Lung (tissue), 12 donors: Measurements from ENCODE around the gene EFNA3. TPM values are rescaled to one million over a fixed set of nuclear protein-coding genes. Genes with fewer than 3 reads are reported as not detected.

Source experiments
- ATAC-seq: fragments of 200-7000 bp; cut with Tn5 transposase; one replicate; pipeline ENCODE4 v1.9.1; 2020; ENCODE audit warnings: moderate number of reproducible peaks; ENCODE audit not compliant: insufficient read depth, low FRiP score
- DNase-seq, 3 donors: peaks; one replicate each; pipeline ENCODE4 v3.0.0-alpha.2; 2013 to 2017
- H3K27ac ChIP-seq, 2 donors: one replicate each; pipeline ENCODE4 v1.5.1; 2013; ENCODE audit warnings: mild to moderate bottlenecking in 2 of 2, moderate library complexity in 2 of 2, control low read depth in 1 of 2, inconsistent platforms in 1 of 2, low read depth in 1 of 2, low read length in 1 of 2
- H3K27me3 ChIP-seq, 3 donors: one replicate each; pipeline ENCODE4 v1.5.1; 2013; ENCODE audit warnings: low read length in 2 of 3; ENCODE audit not compliant: control insufficient read depth in 3 of 3, insufficient read depth in 3 of 3
- H3K36me3 ChIP-seq, 4 donors: one replicate each; pipeline ENCODE4 v1.5.1; 2013; ENCODE audit warnings: low read length in 4 of 4, mild to moderate bottlenecking in 1 of 4, moderate library complexity in 1 of 4; ENCODE audit not compliant: control insufficient read depth in 4 of 4, insufficient read depth in 4 of 4
- H3K4me1 ChIP-seq, 5 donors: one replicate each; pipeline ENCODE4 v1.5.1; 2013; ENCODE audit warnings: low read length in 5 of 5, mild to moderate bottlenecking in 2 of 5, moderate library complexity in 1 of 5; ENCODE audit not compliant: control insufficient read depth in 5 of 5, insufficient read depth in 5 of 5
- H3K4me3 ChIP-seq: one replicate; pipeline ENCODE4 v1.5.1; 2013; ENCODE audit warnings: mild to moderate bottlenecking, control low read depth, moderate library complexity
- H3K9ac ChIP-seq, 2 donors: one replicate each; pipeline ENCODE4 v1.5.1; 2013; ENCODE audit warnings: low read length in 2 of 2, control low read depth in 1 of 2; ENCODE audit not compliant: insufficient read depth in 1 of 2
- H3K9me3 ChIP-seq, 4 donors: one replicate each; pipeline ENCODE4 v1.5.1; 2013; ENCODE audit warnings: low read length in 3 of 4, mild to moderate bottlenecking in 1 of 4, moderate library complexity in 1 of 4; ENCODE audit not compliant: control insufficient read depth in 4 of 4, insufficient read depth in 3 of 4
- WGBS, 2 donors: extraction: QIAGEN DNeasy Blood & Tissue Kit; methylation state at CpG; one replicate each; pipeline ENCODE4 v1.1.7; 2013; 5-methylcytosine and 5-hydroxymethylcytosine counted together
- polyA plus RNA-seq, 2 donors: library from polyadenylated mRNA; stranded (reverse); fragments of 200-250 nt; gene quantifications; one replicate each; pipeline ENCODE4 v1.2.1, GENCODE V29; 2013
- total RNA-seq, 2 donors: library from RNA; depleted of rRNA in 1 of 2; stranded (reverse); fragments of >200 nt in 1 of 2; gene quantifications; one replicate each; pipeline ENCODE4 v1.2.1, GENCODE V29; 2014 to 2021
- TF ChIP-seq, protein P1 (sequence below): IDR thresholded peaks from 2 replicates; pipeline ENCODE4 v1.5.1; 2012; ENCODE audit warnings: mild to moderate bottlenecking; ENCODE audit errors: control extremely low read depth, extremely low read depth
- donor health status: control.
- donor health status: control.
- donor health status: Bipolar disorder and iron deficiency.
- donor health status: healthy.
- donor health status: DM: yes; HTN: yes; CAD: no.

The EFNA3 gene
- total and polyA plus RNA-seq, 4 donors, result 1.1 to 1.9 (median 1.6) TPM

DNA sequence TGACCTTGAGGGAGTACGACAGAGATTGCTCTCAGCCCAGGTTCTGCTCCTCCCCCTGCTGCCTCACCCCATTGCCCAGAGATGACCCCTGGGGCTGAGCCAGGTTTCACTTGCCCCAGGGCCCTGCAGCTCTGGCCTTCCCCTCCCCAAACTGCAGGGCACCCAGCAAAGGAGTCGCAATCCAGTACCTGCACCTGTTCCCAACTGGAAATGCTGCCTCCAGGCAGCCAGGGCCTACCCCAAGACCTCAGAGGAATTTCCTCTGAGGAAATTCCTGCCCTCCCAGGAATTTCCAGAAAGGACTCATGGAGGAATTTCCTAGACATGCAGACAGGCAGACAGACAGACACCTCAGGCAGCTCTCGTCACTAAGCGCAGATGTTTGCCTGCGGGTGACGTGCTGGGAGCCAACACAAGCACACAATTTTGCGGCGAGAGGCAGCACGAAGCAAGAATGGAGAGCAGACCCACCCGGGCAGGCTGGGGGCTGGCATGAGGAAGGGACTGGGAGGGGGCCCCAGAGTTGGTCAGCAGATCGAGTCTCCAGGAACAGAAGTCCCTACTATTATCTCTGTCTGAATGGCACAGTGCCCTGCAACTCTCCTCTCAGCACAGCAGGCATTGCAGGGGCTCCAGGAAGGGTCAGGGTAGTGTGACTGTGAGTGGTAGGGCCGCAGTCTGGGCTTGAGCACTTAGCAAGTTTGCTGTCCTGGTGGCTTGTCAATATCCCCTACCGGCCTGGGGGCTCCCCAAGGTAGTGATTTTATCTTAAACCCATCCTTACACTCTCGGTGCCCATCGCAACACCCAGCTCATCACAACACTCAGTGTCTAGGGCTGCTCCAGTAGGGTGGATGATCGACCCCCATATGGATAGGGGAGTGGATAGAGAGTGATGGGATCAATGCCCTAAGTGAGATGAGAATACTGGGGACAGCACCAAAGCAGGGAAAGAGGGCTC, 46.1 kb downstream of the EFNA3 start:
- peaks cover 0 to 31% (median 29%) of the 10 kb centered on the region in 3 donors for H3K27me3 ChIP-seq
- ATAC-seq (no peak), DNase-seq (peak in 1 of 3 donors; percentile 24)
- TF ChIP-seq, protein P1, sequence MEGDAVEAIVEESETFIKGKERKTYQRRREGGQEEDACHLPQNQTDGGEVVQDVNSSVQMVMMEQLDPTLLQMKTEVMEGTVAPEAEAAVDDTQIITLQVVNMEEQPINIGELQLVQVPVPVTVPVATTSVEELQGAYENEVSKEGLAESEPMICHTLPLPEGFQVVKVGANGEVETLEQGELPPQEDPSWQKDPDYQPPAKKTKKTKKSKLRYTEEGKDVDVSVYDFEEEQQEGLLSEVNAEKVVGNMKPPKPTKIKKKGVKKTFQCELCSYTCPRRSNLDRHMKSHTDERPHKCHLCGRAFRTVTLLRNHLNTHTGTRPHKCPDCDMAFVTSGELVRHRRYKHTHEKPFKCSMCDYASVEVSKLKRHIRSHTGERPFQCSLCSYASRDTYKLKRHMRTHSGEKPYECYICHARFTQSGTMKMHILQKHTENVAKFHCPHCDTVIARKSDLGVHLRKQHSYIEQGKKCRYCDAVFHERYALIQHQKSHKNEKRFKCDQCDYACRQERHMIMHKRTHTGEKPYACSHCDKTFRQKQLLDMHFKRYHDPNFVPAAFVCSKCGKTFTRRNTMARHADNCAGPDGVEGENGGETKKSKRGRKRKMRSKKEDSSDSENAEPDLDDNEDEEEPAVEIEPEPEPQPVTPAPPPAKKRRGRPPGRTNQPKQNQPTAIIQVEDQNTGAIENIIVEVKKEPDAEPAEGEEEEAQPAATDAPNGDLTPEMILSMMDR, result no peak
- WGBS, 2 donors, result 63 to 79% methylated on average over 16 of the region's 16 CpGs
- H3K4me1 ChIP-seq, result peaks cover 0 to 38% (median 24%) of the 10 kb centered on the region in 5 donors
- H3K27ac ChIP-seq, result peak overlapping the region in 1 of 2 donors; percentile 93
- H3K4me3 ChIP-seq, result no peak overlapping the region
- H3K9me3 ChIP-seq, result peaks cover 0 to 4% (median 0%) of the 10 kb centered on the region in 4 donors
- no peak overlapping the region for H3K9ac ChIP-seq
- no peaks in the 10 kb centered on the region for H3K36me3 ChIP-seq

DNA sequence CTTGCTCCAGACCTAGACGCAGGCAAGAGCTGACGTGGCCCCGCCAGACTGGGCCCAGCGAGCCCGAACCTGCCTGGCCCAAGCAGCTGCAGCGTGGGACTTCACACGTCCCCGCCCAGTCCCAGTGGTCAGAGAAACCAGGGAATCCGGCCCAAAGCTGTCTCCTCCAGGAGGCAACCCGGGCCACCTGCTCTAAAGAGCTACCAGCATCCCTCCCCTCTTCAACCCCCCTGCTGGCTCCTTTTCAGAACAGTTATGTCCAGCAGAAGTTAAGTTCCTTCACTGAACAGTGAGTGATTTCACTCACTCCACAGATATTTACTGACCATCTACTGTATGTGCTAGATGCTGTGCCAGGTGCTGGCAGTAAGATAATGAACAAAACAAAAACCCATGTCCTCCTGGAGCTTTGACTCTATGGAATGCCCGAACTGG, 46.9 kb downstream of the EFNA3 start:
- TF ChIP-seq, protein P1, result no peak
- Histone ChIP-seq H3K27me3 (peaks cover 0 to 32% (median 29%) of the 10 kb centered on the region in 3 donors), H3K9ac (no peak overlapping the region), H3K4me3 (no peak overlapping the region), H3K9me3 (peaks cover 0 to 4% (median 0%) of the 10 kb centered on the region in 4 donors), H3K36me3 (no peaks in the 10 kb centered on the region), H3K27ac (peak overlapping the region in 1 of 2 donors; percentile 93), H3K4me1 (peaks cover 0 to 41% (median 24%) of the 10 kb centered on the region in 5 donors)
- 70 to 84% methylated on average over 11 of the region's 11 CpGs for WGBS, 2 donors
- no peak for DNase-seq
- ATAC-seq, result no peak

DNA sequence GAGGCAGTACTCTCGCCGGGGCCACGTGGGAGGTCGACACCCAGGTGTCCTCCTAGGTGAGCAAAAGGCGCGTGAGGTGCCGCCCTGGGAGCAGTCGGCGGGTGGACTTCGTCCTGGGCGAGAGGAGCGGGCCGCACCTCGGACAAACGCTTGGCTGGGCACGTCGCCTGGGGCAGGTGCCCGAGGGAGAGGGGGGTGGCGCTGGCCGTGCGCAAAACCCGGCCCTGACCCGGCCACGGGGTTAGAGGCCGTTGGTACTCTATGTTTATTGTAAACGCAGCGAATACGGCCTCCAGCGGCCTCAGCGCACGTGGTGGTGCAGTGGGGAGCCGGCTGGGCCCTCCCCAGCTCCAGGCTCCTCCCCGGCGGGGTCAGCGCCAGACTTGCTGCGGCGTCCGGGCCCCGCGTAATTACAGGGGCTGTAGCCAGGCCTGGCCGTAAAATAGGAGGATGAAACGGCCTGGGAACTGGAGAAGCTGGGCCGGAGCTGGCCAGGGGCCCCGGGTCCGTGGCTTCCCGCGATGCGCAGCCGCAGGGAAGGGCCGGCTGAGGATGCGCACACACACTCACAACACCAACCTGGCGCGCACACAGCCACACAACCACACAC, 47.4 kb downstream of the EFNA3 start:
- ATAC-seq (no peak), DNase-seq (peak; percentile 46 to 59 (median 57))
- Histone ChIP-seq H3K27ac (peak overlapping the region; percentile 36 to 93), H3K9ac (no peak overlapping the region), H3K9me3 (peaks cover 0 to 2% (median 0%) of the 10 kb centered on the region in 4 donors), H3K36me3 (peaks cover 0 to under 1% (median 0%) of the 10 kb centered on the region in 4 donors), H3K27me3 (peaks cover 0 to 32% (median 29%) of the 10 kb centered on the region in 3 donors), H3K4me3 (peak overlapping the region; percentile 16), H3K4me1 (peaks cover 0 to 44% (median 23%) of the 10 kb centered on the region in 5 donors)
- 33 to 56% methylated on average over 52 to 53 of the region's 53 CpGs for WGBS, 2 donors
- TF ChIP-seq, protein P1, result no peak
